HCT116 (cell line): ENCODE data around the gene SPACA4. TPM values are rescaled to one million over a fixed set of nuclear protein-coding genes. Genes with fewer than 3 reads are reported as not detected.

Experiments
- ATAC-seq: fragments of 200-7000 bp; cut with Tn5 transposase; 2 replicates; pipeline ENCODE4 v1.9.1; 2020; ENCODE audit warnings: mild to moderate bottlenecking, moderate library complexity
- BruUV-seq: library from RNA; stranded (reverse); fragments of 400-500 nt; replicated peaks from 2 replicates; lab custom pipeline; 2021; lab: Mats Ljungman, UMichigan
- CTCF ChIA-PET: fragments of 300-600 bp; sonication (Branson Sonifier 250); formaldehyde crosslinking; loops from one replicate; lab custom pipeline; 2021; ENCODE audit warnings: antibody characterized with exemption; lab: Charles Lee
- POLR2A ChIA-PET: fragments of 300-600, 350-600 bp; sonication (Branson Sonifier 250); formaldehyde crosslinking; loops from one replicate; lab custom pipeline; 2021; ENCODE audit warnings: antibody characterized with exemption; lab: Charles Lee
- RAD21 ChIA-PET, 2 experiments: fragments of 300-600 bp; sonication (Branson Sonifier 250); formaldehyde crosslinking; loops; one replicate each; lab custom pipeline; 2023; ENCODE audit warnings: low total read pairs in 2 of 2; ENCODE audit not compliant: uncharacterized antibody in 2 of 2, unreplicated experiment in 2 of 2, low non-redundant PET in 1 of 2; lab: Charles Lee
- DNase-seq: peaks from one replicate; pipeline ENCODE4 v3.0.0-alpha.2; 2010; ENCODE audit warnings: low read depth, low spot score
- H2AFZ ChIP-seq: fragments of 200-600 bp; shearing (Covaris generic), sonication (generic); 2 replicates; pipeline ENCODE4 v1.6.1; 2017; ENCODE audit warnings: low read depth, mixed run types, mixed read lengths, antibody characterized with exemption, low read length; ENCODE audit not compliant: poor library complexity, severe bottlenecking
- H3K27ac ChIP-seq: 2 replicates; pipeline ENCODE4 v1.5.1; 2012; ENCODE audit warnings: low read depth, low read length
- H3K27me3 ChIP-seq: fragments of 200-600 bp; sonication (generic); 2 replicates; pipeline ENCODE4 v1.6.1; 2016; ENCODE audit warnings: mixed run types, low read length, mixed read lengths; ENCODE audit not compliant: insufficient read depth
- H3K36me3 ChIP-seq, 2 experiments: fragments of 200-500 bp in 1 of 2; fragments of 200-600 bp in 1 of 2; sonication (Bioruptor generic) in 1 of 2; sonication (generic) in 1 of 2; 2 replicates each; pipeline versions ENCODE4 v1.5.1 to v1.6.1; 2014 to 2016; ENCODE audit warnings: low read length in 2 of 2, inconsistent platforms in 1 of 2, mixed read lengths in 1 of 2, mixed run types in 1 of 2; ENCODE audit not compliant: insufficient read depth in 2 of 2, control insufficient read depth in 1 of 2
- H3K4me1 ChIP-seq, 2 experiments: fragments of 200-600 bp in 1 of 2; sonication (generic) in 1 of 2; 2 replicates each; pipeline versions ENCODE4 v1.5.1 to v1.6.1; 2012 to 2017; ENCODE audit warnings: low read length in 2 of 2, inconsistent platforms in 1 of 2, mild to moderate bottlenecking in 1 of 2, mixed read lengths in 1 of 2, mixed run types in 1 of 2, moderate library complexity in 1 of 2; ENCODE audit not compliant: insufficient read depth in 2 of 2, control insufficient read depth in 1 of 2
- H3K4me2 ChIP-seq: fragments of 200-600 bp; sonication (generic); 2 replicates; pipeline ENCODE4 v1.6.1; 2017; ENCODE audit warnings: mixed run types, low read length, mixed read lengths
- H3K4me3 ChIP-seq, 2 experiments: fragments of 200-600 bp in 1 of 2; sonication (generic) in 1 of 2; replicated peaks in 1 of 2; 2 replicates each; pipeline ENCODE4 v1.5.1; 2011 to 2016; ENCODE audit warnings: low read length in 2 of 2, control low read depth in 1 of 2, low read depth in 1 of 2, mild to moderate bottlenecking in 1 of 2, mixed read lengths in 1 of 2, mixed run types in 1 of 2
- H3K79me2 ChIP-seq: fragments of 200-600 bp; sonication (generic); 2 replicates; pipeline ENCODE4 v1.6.1; 2017; ENCODE audit warnings: mild to moderate bottlenecking, mixed run types, low read length, moderate library complexity, mixed read lengths; ENCODE audit not compliant: insufficient read depth
- H3K9ac ChIP-seq: fragments of 200-600 bp; sonication (generic); 2 replicates; pipeline ENCODE4 v1.6.1; 2016; ENCODE audit warnings: low read length, mixed read lengths
- H3K9me2 ChIP-seq: fragments of 200-600 bp; sonication (generic), shearing (Covaris generic); 2 replicates; pipeline ENCODE4 v1.6.1; 2017; ENCODE audit warnings: mixed run types, mild to moderate bottlenecking, moderate library complexity; ENCODE audit not compliant: insufficient read depth
- H3K9me3 ChIP-seq, 2 experiments: fragments of 200-500 bp in 1 of 2; fragments of 200-600 bp in 1 of 2; sonication (Bioruptor generic) in 1 of 2; sonication (generic) in 1 of 2; 2 replicates each; pipeline ENCODE4 v1.6.1; 2014 to 2017; ENCODE audit warnings: low read length in 2 of 2, mixed read lengths in 2 of 2, inconsistent platforms in 1 of 2, low read depth in 1 of 2, mild to moderate bottlenecking in 1 of 2, mixed run types in 1 of 2, moderate library complexity in 1 of 2; ENCODE audit not compliant: control insufficient read depth in 1 of 2, insufficient read depth in 1 of 2
- H4K20me1 ChIP-seq: fragments of 200-600 bp; sonication (generic), shearing (Covaris generic); 2 replicates; pipeline ENCODE4 v1.6.1; 2017; ENCODE audit warnings: mixed run types, mild to moderate bottlenecking, moderate library complexity; ENCODE audit not compliant: insufficient read depth
- POLR2AphosphoS5 ChIP-seq: IDR thresholded peaks from 2 replicates; pipeline ENCODE4 v1.6.1; 2011; ENCODE audit warnings: mild to moderate bottlenecking, low read depth, low read length, moderate library complexity
- TCF7L2 ChIP-seq: IDR thresholded peaks from 2 replicates; pipeline ENCODE4 v1.7.0; 2011; ENCODE audit warnings: borderline replicate concordance, inconsistent platforms; ENCODE audit not compliant: insufficient read depth, insufficient read length; ENCODE audit errors: extremely low read depth
- YY1 ChIP-seq: IDR thresholded peaks from 2 replicates; pipeline ENCODE4 v1.6.1; 2011; ENCODE audit warnings: low read length, low read depth, moderate library complexity, mild to moderate bottlenecking; ENCODE audit not compliant: insufficient replicate concordance; ENCODE audit errors: extremely low read depth
- ZFX ChIP-seq: fragments of 450-650 bp; IDR thresholded peaks from 2 replicates; pipeline ENCODE4 v1.6.1; 2017
- intact Hi-C: fragments of 100-400 bp; cut with micrococcal nuclease; formaldehyde crosslinking; loops from 2 replicates; pipeline ENCODE4 v1.10.0; 2022
- total RNA-seq: library from RNA; stranded (reverse); gene quantifications from one replicate; pipeline ENCODE4 v1.2.1, GENCODE V29; 2021; ENCODE audit not compliant: unreplicated experiment
- TF ChIP-seq, protein P1 (sequence below): IDR thresholded peaks from 2 replicates; pipeline ENCODE4 v1.6.1; 2012; ENCODE audit warnings: low read depth

The SPACA4 gene
- total RNA-seq, 1 experiment from 2014 or later, result not detected

GRCh38 chr19:48644355-48644754 lies 37.8 kb downstream of the SPACA4 start:
- TF ChIP-seq, protein P1, sequence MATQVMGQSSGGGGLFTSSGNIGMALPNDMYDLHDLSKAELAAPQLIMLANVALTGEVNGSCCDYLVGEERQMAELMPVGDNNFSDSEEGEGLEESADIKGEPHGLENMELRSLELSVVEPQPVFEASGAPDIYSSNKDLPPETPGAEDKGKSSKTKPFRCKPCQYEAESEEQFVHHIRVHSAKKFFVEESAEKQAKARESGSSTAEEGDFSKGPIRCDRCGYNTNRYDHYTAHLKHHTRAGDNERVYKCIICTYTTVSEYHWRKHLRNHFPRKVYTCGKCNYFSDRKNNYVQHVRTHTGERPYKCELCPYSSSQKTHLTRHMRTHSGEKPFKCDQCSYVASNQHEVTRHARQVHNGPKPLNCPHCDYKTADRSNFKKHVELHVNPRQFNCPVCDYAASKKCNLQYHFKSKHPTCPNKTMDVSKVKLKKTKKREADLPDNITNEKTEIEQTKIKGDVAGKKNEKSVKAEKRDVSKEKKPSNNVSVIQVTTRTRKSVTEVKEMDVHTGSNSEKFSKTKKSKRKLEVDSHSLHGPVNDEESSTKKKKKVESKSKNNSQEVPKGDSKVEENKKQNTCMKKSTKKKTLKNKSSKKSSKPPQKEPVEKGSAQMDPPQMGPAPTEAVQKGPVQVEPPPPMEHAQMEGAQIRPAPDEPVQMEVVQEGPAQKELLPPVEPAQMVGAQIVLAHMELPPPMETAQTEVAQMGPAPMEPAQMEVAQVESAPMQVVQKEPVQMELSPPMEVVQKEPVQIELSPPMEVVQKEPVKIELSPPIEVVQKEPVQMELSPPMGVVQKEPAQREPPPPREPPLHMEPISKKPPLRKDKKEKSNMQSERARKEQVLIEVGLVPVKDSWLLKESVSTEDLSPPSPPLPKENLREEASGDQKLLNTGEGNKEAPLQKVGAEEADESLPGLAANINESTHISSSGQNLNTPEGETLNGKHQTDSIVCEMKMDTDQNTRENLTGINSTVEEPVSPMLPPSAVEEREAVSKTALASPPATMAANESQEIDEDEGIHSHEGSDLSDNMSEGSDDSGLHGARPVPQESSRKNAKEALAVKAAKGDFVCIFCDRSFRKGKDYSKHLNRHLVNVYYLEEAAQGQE, result no peak
- TF ChIP-seq TCF7L2 (no peak), ZFX (no peak), YY1 (no peak), POLR2AphosphoS5 (no peak)
- TF ChIP-seq, all 23 proteins: peak for 0
- H3K9me2 ChIP-seq, result no peaks in the 10 kb centered on the region
- H3K4me1 ChIP-seq, result peaks cover 18 to 43% of the 10 kb centered on the region in 2 experiments
- intact Hi-C loops, result no loop called here
- no TSS peak for BruUV-seq
- 0 out of 2 replicates have a peak overlapping the region, but pooled peaks have one; percentile 3 for H3K9ac ChIP-seq
- peak overlapping the region; percentile 85 for H3K4me2 ChIP-seq
- RAD21 ChIA-PET, result no interaction called here
- DNase-seq, result no peak
- peak overlapping the region; percentile 55 to 58 for H3K4me3 ChIP-seq
- no peaks in the 10 kb centered on the region for H3K9me3 ChIP-seq
- peak overlapping the region; percentile 83; the same call in 1 of the 2 replicates for H3K27ac ChIP-seq
- H2AFZ ChIP-seq, result no peak overlapping the region
- H4K20me1 ChIP-seq, result no peaks in the 10 kb centered on the region
- H3K27me3 ChIP-seq, result no peaks in the 10 kb centered on the region
- H3K79me2 ChIP-seq, result no peaks in the 10 kb centered on the region
- H3K36me3 ChIP-seq, result no peaks in the 10 kb centered on the region
- ATAC-seq, result no peak
- CTCF ChIA-PET, result interaction anchor here (2.4 kb wide), 1 partner anchor 16 kb away, joined by 8 read pairs; no protein-coding TSS in a partner anchor
- POLR2A ChIA-PET, result interaction anchor here (1.4 to 2.5 kb wide), 4 partner anchors 11 to 110 kb away, joined by 3 to 27 read pairs (median 7); partner anchors contain the start of genes FGF21, RPL18 and SPHK2
